GM12891 (cell line): ENCODE measurements around the gene TIMM10.

Experiments used
- POLR2A ChIP-seq: IDR thresholded peaks from 2 replicates; pipeline ENCODE4 v1.6.1; 2011; ENCODE audit warnings: low read depth, low read length, control low read depth
- POLR2AphosphoS5 ChIP-seq: IDR thresholded peaks from 2 replicates; pipeline ENCODE4 v1.6.1; 2011; ENCODE audit warnings: low read depth, low read length, control low read depth
- SPI1 ChIP-seq: IDR thresholded peaks from 2 replicates; pipeline ENCODE4 v1.6.1; 2011; ENCODE audit warnings: low read depth, low read length, control low read depth
- TAF1 ChIP-seq: IDR thresholded peaks from 2 replicates; pipeline ENCODE4 v1.6.1; 2011; ENCODE audit warnings: low read depth, low read length, control low read depth

DNA sequence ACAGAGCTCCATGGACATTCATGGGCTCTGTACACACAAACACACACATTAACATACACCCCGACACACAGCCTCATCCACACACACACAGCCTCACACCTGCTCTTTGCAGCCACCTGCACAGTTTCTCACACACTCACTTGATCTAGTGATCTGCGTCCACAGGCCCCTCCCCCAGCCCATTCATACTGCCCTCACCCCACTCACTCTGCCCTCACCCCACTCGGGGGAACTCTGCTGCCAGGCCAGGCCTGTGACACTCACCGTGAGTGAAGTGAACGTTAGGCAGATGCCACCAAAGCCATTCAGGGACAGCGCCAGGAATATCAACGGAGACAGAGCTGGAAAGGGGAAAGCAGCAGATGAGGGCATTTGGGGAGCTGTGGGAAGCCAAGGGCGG, 30.0 kb downstream of the TIMM10 start:
- TF ChIP-seq POLR2A (no peak), POLR2AphosphoS5 (no peak), TAF1 (no peak), SPI1 (no peak)
